ENCODE data around the gene BET1L.
"Not testable (repeated sequence)": the region's sequence is repeated elsewhere in the genome, so short reads cannot be mapped to it uniquely, and the experiment has no call there.

BET1L gene

GRCh38 chr11:208917-209260 is 1.7 kb upstream of the BET1L start:
- no peak for DNase-seq

DNA sequence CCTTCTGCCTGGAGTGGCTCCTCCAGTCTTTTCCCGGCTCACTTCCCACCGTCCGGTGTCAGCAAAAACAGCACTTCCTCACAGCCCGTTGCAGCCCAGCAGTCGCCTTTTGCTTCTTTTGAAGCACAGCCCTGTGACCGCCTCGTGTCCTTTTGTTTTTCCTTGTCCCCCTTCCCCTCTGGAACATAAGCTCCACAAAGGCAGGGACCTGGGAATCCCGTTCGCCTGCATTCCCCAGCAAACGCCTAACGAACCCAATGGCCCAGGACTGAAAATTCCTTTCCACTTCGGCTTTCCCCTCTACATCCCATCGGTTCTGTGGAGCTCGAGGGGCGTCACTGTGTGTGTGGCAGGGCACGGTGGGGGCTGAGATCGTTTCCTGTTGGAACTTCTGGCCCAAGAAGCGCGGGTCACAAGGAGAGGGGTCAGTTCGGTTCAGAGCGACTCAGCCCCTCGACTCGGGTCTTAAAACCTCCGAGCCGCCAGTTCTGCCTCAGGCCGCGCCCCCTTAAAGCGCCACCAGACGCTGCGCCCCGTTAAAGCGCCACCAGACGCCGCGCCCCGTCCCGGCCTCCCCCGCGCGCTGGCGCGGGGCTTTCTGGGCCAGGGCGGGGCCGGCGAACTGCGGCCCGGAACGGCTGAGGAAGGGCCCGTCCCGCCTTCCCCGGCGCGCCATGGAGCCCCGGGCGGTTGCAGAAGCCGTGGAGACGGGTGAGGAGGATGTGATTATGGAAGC is 1.1 kb upstream of the BET1L start:
- DNase-seq: peak; percentile 28

- no peak for DNase-seq
These were observed 623 bp upstream of the BET1L start for GRCh38 chr11:207863-208180.

GRCh38 chr11:206526-207207 is 532 bp downstream of the BET1L start:
- no peak for DNase-seq

GRCh38 chr11:206002-206384 is 1.2 kb downstream of the BET1L start:
- DNase-seq: no peak

DNA sequence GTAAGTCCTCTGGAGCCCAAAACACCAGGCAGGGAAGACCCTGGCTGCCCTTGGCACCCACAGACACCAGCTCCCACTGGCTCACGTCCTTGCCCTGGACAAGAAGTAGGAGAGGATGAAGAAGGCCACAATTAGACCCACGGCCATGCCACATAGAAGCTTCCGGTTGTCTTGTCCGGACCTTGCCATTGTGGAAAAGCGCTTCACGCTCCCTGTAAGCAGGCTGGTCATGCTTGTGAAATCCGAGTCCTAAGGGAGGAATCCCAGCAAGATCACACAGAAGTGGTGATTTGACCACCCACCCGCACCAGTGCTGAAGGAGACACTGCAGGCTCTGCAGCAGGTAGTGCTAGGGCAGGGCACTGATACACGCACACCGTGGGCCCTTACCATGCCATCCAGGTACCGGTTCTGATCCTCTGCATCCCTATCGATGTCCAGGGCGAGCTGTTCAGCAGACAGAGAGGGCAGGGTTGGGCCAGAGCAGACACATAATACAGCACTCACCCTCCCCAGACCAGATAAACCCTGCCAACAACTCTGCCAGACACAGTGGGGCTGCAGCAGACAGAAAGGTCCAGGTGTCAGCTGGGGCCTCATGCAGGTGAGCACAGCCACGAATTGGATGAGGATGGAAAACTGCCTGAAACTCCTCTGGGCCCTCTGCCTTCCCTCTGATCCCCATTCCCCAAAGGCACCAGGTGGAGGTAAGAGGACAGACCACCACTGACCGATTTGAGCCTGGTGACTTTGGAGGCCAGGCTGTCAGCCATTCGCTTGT is 1.8 kb downstream of the BET1L start:
- DNase-seq: no peak

GRCh38 chr11:204587-205109 is 2.6 kb downstream of the BET1L start:
- no peak for DNase-seq

DNA sequence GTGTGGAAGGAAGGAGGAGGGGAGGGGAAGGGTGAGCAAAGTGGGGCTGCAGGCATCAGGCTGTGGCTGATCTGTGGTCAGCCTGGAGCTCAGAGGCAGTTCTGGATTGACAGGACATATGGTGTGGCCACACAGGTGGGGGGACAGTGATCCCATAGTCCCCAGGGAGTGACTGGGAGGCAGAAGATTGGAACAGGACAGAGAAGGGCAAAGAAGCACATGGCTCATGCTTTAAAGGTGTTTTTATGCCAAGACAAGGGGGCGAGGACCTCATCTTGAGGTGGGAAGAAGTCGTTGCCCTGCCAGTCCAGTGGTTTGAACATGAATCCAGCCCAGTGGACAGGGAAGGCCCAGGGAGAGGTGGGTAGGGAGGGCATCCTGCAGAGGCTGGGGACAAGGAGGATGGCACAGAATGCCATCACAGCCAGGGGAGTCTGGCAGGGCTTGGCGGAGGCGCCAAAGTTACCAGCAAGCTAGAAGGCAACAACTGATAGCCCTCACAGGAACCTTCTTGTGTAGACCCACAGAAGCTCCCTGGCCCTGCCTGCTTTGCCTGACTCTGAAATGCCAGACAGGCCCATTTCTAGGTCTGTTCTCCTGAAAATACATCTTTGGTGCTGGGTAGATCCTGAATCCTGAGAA is 3.1 kb downstream of the BET1L start:
- DNase-seq: no peak

GRCh38 chr11:203056-203944 is 3.9 kb downstream of the BET1L start:
- DNase-seq: no peak

- DNase-seq: no peak
These were observed 4.7 kb downstream of the BET1L start for GRCh38 chr11:202490-202889.

DNA sequence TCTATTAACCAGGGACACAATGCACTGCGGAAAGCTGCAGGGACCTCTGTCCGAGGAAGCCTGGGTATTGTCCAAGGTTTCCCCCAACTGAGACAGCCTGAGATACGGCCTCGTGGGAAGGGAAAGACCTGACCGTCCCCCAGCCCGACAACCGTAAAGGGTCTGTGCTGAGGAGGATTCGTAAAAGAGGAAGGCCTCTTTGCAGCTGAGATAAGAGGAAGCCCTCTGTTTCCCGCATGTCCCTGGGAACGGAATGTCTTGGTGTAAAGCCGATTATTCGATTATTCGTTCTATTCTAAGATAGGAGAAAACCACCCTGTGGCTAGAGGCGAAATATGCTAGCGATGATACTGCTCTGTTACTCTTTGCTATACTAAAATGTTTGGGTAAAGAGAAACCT is 5.2 kb downstream of the BET1L start:
- DNase-seq: no peak

- DNase-seq: no peak
These were observed 6.8 kb downstream of the BET1L start for GRCh38 chr11:200224-201003.

- DNase-seq: no peak
These were observed 7.4 kb downstream of the BET1L start for GRCh38 chr11:199782-200181.

DNA sequence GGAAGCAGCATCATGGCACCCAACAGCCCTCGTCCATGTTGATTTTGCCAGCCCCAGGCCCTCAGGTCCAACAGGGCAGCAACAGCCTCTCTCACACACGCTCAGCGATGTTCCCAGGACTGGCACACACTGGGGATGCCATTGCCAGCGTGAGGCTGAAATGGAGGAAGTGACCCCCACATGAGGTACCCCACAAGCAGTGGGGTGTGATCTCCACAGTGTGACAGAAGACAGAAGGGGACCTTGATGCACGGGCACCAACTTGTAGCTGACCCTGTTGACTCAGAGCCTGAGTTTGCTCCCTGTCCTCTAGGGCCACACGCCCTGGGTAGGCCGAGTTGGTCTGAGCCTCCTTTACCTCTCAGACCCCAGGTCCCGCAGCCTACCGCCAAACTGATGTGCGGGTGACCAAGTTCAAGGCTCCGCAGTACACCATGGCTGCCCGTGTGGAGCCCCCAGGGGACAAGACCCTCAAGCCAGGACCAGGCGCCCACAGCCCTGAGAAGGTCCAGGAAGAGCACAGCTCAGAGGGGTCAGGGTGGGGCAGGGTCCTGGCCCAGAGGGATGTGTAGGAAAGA is 8.1 kb downstream of the BET1L start:
- no peak for DNase-seq

DNA sequence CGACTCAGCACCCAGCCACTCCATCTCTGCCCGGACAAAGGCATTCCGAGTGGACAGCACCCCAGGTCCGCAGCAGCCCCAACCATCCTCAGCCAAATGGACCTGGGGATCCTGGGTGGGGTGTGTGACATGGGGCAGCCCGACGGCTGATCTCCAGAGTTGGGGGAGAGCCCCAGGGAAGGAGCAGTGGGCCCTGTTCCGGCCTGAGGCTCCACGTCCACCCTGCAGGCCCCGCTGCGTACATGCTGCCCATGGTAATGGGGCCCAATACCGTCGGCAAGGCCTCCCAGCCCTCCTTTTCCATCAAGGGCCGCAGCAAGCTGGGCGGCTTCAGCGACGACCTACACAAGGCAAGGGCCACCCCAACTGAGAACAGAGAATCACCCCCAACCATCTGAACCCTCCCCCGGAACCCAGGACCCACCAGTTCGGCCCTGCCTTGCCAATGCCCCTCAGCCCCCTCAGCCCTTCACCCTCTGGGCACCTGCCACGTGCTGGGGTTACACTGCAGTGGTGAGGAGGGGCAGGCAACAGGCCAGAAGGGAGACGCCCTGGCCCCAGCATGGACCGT is 8.9 kb downstream of the BET1L start:
- no peak for DNase-seq

- DNase-seq: no peak
These were observed 9.4 kb downstream of the BET1L start for GRCh38 chr11:197741-198235.

GRCh38 chr11:196786-197731 is 10.1 kb downstream of the BET1L start:
- DNase-seq: no peak

DNA sequence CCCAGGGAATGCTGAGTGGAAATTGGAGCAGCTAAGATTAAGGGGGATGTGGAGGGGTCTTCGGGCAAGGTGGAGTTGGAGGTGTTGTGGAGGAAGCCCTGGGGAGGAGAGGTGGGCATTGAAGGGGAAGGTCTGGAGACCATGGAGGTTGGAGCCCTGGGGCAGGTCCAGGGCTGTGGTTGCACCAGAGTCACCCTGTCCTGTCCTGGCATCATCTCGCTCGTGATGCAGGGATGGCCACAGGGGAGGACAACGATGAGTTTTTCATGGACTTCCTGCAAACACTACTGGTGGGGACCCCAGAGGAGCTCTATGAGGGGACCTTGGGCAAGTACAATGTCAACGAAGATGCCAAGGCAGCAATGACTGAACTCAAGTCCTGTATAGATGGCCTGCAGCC is 13.7 kb downstream of the BET1L start:
- not testable (repeated sequence) for DNase-seq

DNA sequence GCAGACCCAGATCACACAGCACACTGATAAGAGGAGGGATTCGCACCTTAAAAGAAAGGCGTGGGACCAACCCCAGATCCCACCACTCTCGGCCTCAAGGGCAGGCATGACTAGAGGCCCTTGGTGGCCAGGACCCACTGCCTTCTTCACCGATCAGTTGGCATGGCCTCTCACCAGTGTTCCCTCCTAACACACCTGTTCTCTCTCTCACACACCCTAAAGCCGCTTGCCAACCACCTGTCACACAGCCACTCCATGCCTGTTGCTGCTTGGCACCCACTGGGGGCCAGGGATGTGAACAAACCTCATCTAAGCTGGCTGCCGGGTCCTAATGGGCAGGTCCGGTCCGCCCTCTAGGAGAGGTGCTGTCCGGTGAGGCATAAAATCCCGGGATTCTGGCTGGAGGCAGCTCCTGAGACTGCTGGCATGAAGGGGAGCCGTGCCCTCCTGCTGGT is 14.5 kb downstream of the BET1L start, which contains the start of gene SCGB1C1:
TSS of gene SCGB1C1 (plus strand) at position 405 of the 455 bp plus-strand sequence. CDS start at position 427, 22 bp downstream.
- not testable (repeated sequence) for DNase-seq

Data from COR-L47 (cell line).